Testis (tissue), 2 donors: ENCODE results near the gene SPDYA.

Experiments
- CTCF ChIP-seq, 3 experiments: fragments of 450-650 bp in 2 of 3; fragments of 200-600 bp in 1 of 3; sonication (generic) in 1 of 3; IDR thresholded peaks; one replicate each; pipeline ENCODE4 v1.5.1; 2016 to 2019; ENCODE audit warnings: antibody characterized with exemption in 3 of 3, mild to moderate bottlenecking in 2 of 3, moderate library complexity in 1 of 3
- POLR2A ChIP-seq: fragments of 450-650 bp; IDR thresholded peaks from one replicate; pipeline ENCODE4 v1.6.1; 2017; ENCODE audit warnings: antibody characterized with exemption, mild to moderate bottlenecking, moderate library complexity

GRCh38 chr2:28824870-28825269, 14.2 kb downstream of the SPDYA start:
- no peak for TF ChIP-seq CTCF (IDR thresholded peaks at IDR 0.05)
- no peak for TF ChIP-seq POLR2A
